MM.1S (cell line): ENCODE data around the gene RRP15.

ENCODE experiments used
- EZH2phosphoT487 ChIP-seq: fragments of 300-600 bp; sonication (generic); IDR thresholded peaks from 2 replicates; pipeline ENCODE4 v1.6.1; 2018; ENCODE audit warnings: antibody characterized with exemption, low read length
- TF ChIP-seq, protein P1 (sequence below): fragments of 300-600 bp; sonication (generic); IDR thresholded peaks from 2 replicates; pipeline ENCODE4 v1.5.1; 2016; ENCODE audit warnings: antibody characterized with exemption, low read length, mixed read lengths

GRCh38 chr1:218346391-218347204 is 61.5 kb downstream of the RRP15 start:
- TF ChIP-seq, protein P1, sequence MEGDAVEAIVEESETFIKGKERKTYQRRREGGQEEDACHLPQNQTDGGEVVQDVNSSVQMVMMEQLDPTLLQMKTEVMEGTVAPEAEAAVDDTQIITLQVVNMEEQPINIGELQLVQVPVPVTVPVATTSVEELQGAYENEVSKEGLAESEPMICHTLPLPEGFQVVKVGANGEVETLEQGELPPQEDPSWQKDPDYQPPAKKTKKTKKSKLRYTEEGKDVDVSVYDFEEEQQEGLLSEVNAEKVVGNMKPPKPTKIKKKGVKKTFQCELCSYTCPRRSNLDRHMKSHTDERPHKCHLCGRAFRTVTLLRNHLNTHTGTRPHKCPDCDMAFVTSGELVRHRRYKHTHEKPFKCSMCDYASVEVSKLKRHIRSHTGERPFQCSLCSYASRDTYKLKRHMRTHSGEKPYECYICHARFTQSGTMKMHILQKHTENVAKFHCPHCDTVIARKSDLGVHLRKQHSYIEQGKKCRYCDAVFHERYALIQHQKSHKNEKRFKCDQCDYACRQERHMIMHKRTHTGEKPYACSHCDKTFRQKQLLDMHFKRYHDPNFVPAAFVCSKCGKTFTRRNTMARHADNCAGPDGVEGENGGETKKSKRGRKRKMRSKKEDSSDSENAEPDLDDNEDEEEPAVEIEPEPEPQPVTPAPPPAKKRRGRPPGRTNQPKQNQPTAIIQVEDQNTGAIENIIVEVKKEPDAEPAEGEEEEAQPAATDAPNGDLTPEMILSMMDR, result no peak
- no peak for TF ChIP-seq EZH2phosphoT487
